Body of pancreas (tissue), 4 donors: ENCODE measurements around the gene AZIN2.

Source experiments
- CTCF ChIP-seq, 7 experiments: fragments of 450-650 bp in 4 of 7; fragments of 200-600 bp in 3 of 7; sonication (generic) in 3 of 7; IDR thresholded peaks; one replicate each; pipeline ENCODE4 v1.5.1; 2016 to 2019; ENCODE audit warnings: antibody characterized with exemption in 7 of 7
- POLR2A ChIP-seq, 3 donors: fragments of 450-650 bp; IDR thresholded peaks; one replicate each; pipeline ENCODE4 v1.6.1; 2016; ENCODE audit warnings: antibody characterized with exemption in 3 of 3, mild to moderate bottlenecking in 2 of 3

- TF ChIP-seq CTCF (IDR thresholded peaks at IDR 0.05): no peak
- no peak for TF ChIP-seq POLR2A (IDR thresholded peaks at IDR 0.05)
These were observed 67.7 kb downstream of the AZIN2 start for GRCh38 chr1:33148615-33149014.
